Bronchial epithelial cell (primary cell): ENCODE data around the gene ASPG. TPM values are rescaled to one million over a fixed set of nuclear protein-coding genes. Genes with fewer than 3 reads are reported as not detected.

Experiments
- DNase-seq: peaks from one replicate; pipeline ENCODE4 v3.0.0-alpha.2; 2010; ENCODE audit warnings: low read depth
- FAIRE-seq: peaks from 2 replicates; lab custom pipeline; 2011; peaks lifted over from hg19 to GRCh38; lab: Jason Lieb, UNC
- H3K27me3 ChIP-seq: 2 replicates; pipeline ENCODE4 v1.5.1; 2011; ENCODE audit warnings: low read length; ENCODE audit not compliant: control insufficient read depth, insufficient read depth
- H3K36me3 ChIP-seq: 2 replicates; pipeline ENCODE4 v1.5.1; 2011; ENCODE audit warnings: low read length; ENCODE audit not compliant: control insufficient read depth, insufficient read depth
- H3K4me3 ChIP-seq: 2 replicates; pipeline ENCODE4 v1.5.1; 2011; ENCODE audit warnings: mild to moderate bottlenecking, low read depth, low read length, control low read depth
- total RNA-seq: library from RNA; depleted of rRNA; stranded (reverse); fragments of >200 nt; gene quantifications from 2 replicates; pipeline ENCODE4 v1.2.1, GENCODE V29; 2014
- TF ChIP-seq, protein P1 (sequence below): IDR thresholded peaks from 2 replicates; pipeline ENCODE4 v1.5.1; 2011; ENCODE audit warnings: mild to moderate bottlenecking, moderate library complexity, low read length, control low read depth, inconsistent platforms; ENCODE audit not compliant: insufficient read depth, severe bottlenecking

ASPG gene
- total RNA-seq, 1 donor from 2014 or later: 0.53 TPM

DNA sequence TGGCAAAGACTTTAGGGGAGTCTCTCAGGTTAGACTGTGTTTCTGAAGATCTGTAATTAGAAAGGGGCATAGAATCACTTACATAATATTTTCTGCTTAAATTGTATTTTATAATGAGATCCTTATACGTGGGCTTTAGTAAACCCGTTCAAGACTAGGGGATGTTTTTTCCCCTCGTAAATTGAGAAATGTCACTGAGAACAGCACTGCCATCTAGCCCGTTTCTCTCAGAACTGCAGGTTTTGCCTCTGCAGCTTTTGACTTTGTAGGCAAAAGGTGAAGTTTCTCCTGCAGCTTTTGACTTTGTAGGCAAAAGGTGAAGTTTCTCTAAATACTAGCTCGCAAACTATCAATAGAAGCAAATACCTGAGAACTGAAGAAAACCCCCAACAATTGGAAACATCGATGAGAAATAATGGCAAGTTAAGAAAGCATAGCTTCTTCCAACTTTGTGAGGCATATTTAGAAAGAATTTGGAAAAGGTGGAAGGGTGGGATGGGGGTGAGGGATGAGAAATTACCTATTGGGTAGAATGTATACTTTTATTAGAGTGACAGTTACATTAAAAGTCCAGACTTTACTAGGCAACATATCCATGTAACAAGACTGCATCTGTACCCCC is 9.9 kb upstream of the ASPG start:
- no peak overlapping the region for H3K4me3 ChIP-seq
- no peaks in the 10 kb centered on the region for H3K36me3 ChIP-seq
- DNase-seq: peak; percentile 10
- no peak for FAIRE-seq
- H3K27me3 ChIP-seq: no peaks in the 10 kb centered on the region
- TF ChIP-seq, protein P1, sequence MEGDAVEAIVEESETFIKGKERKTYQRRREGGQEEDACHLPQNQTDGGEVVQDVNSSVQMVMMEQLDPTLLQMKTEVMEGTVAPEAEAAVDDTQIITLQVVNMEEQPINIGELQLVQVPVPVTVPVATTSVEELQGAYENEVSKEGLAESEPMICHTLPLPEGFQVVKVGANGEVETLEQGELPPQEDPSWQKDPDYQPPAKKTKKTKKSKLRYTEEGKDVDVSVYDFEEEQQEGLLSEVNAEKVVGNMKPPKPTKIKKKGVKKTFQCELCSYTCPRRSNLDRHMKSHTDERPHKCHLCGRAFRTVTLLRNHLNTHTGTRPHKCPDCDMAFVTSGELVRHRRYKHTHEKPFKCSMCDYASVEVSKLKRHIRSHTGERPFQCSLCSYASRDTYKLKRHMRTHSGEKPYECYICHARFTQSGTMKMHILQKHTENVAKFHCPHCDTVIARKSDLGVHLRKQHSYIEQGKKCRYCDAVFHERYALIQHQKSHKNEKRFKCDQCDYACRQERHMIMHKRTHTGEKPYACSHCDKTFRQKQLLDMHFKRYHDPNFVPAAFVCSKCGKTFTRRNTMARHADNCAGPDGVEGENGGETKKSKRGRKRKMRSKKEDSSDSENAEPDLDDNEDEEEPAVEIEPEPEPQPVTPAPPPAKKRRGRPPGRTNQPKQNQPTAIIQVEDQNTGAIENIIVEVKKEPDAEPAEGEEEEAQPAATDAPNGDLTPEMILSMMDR: peak; percentile 46

- Histone ChIP-seq H3K36me3 (no peaks in the 10 kb centered on the region), H3K27me3 (no peaks in the 10 kb centered on the region), H3K4me3 (no peak overlapping the region)
- TF ChIP-seq, protein P1: no peak
- DNase-seq: no peak
- FAIRE-seq: no peak
Observed at GRCh38 chr14:104076743-104077142, 8.8 kb upstream of the ASPG start.

DNA sequence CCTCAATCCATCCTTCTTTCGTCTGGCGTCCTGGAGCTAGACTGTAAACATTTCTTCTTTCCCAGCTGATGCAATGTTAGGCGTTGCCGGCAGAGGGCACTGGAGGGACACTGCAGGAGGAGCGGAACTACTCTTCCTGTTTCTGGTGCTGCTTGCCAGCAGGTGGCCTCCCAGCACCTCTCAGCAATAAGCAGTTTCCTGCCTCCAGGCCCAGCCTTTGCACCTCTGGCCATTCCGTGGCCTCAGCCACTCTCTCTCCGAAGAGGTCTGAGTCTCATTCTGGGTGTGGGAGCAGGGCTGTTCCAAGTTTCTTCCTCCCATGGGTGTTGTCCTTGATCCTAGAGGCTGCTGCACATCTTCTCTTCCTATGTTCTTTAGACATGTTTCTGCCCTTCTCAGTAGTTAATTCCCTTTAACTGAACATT is 7.5 kb upstream of the ASPG start:
- H3K36me3 ChIP-seq: no peaks in the 10 kb centered on the region
- peaks cover 2% of the 10 kb centered on the region for H3K27me3 ChIP-seq
- no peak overlapping the region for H3K4me3 ChIP-seq
- TF ChIP-seq, protein P1: peak; percentile 100
- peak; percentile 94 for FAIRE-seq
- peak; percentile 80 for DNase-seq

DNA sequence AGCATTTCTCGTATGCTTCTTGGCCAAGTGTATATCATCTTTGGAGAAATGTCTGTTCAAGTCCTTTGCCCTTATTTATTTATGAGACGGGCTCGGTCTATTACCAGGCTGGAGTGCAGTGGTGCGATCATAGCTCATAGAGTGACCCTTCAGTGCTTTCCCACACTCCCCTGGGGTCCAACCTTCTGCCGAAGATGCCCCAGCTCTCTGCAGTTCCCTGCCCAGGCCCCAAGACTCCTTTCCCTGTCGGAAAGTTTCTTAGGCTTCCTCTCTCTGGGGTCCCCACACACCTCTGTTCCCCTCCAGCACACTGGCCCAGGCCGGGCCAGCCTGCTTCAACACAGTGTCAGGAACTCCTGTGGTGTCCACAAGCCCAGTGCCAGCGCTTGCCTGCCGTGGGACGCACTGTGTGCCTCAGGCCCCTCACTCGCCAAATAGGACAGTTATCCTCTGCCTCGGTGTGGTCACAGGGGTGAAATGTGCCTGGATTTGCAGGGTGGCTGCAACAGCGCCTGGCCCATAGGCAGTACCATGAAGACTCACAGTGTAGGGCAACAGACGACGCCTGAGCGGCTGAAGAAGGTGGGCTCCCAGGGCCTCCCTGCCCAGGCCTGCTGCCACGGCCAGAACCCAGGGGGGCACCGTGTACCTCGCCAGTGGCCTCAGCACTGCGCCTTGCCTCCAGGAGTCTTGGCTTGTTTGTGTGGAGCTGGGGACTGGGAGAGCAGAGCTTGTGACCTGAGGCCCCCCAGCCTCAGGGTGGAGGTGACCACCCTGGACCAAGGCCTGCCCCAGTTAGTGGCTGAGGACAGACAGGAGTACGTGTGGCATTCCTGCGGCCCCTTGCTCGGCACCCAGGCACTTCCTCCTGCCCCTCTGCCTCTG is 4.9 kb upstream of the ASPG start:
- H3K4me3 ChIP-seq: no peak overlapping the region
- no peak for DNase-seq
- TF ChIP-seq, protein P1: no peak
- FAIRE-seq: no peak
- no peaks in the 10 kb centered on the region for H3K36me3 ChIP-seq
- peaks cover 2% of the 10 kb centered on the region for H3K27me3 ChIP-seq

DNA sequence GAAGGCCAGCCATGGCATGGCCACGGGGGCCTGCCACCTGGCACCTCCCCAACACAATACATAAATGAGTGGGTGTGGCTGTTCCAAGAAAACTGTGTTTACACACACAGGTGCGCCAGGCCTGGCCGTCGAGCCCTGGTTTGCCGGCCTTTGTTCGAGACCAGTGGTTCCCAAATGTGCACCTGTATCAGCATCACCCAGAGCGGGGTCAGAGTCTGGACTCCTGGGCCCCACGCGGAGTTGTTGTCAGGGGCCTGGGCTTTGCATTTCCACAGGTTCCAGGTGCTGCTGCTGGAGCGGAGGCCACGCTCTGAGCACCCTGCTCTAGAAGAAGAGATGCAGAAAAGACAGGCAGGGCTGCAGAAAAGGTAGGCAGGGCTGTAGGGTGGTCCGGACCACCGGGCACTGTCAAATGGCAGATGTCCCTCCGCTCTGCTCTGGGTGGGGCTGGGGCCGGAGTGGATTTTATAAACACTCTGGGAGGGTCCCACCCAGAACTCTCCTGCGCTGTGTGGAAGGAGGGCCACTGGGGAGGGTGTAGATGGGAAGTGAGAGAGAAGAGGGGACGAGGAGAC is 4.2 kb upstream of the ASPG start:
- Histone ChIP-seq H3K36me3 (no peaks in the 10 kb centered on the region), H3K27me3 (peaks cover 2% of the 10 kb centered on the region), H3K4me3 (no peak overlapping the region)
- TF ChIP-seq, protein P1: no peak
- FAIRE-seq (no peak), DNase-seq (no peak)
